GM12891 (cell line): Measurements from ENCODE around the gene PIGV.

Experiments used
- POLR2A ChIP-seq: IDR thresholded peaks from 2 replicates; pipeline ENCODE4 v1.6.1; 2011; ENCODE audit warnings: low read depth, low read length, control low read depth
- POLR2AphosphoS5 ChIP-seq: IDR thresholded peaks from 2 replicates; pipeline ENCODE4 v1.6.1; 2011; ENCODE audit warnings: low read depth, low read length, control low read depth
- POU2F2 ChIP-seq: IDR thresholded peaks from 2 replicates; pipeline ENCODE4 v1.6.1; 2011; ENCODE audit warnings: low read depth, mild to moderate bottlenecking, control low read depth, low read length, moderate library complexity
- SPI1 ChIP-seq: IDR thresholded peaks from 2 replicates; pipeline ENCODE4 v1.6.1; 2011; ENCODE audit warnings: low read depth, low read length, control low read depth
- TAF1 ChIP-seq: IDR thresholded peaks from 2 replicates; pipeline ENCODE4 v1.6.1; 2011; ENCODE audit warnings: low read depth, low read length, control low read depth

- no peak for TF ChIP-seq POLR2AphosphoS5
- TF ChIP-seq POLR2A = no peak
- TF ChIP-seq SPI1 = no peak
- TF ChIP-seq TAF1 = no peak
- no peak for TF ChIP-seq POU2F2
Measured at GRCh38 chr1:26791626-26792025, 3.9 kb downstream of the PIGV start.
